ENCODE measurements around the gene FTL.
"Not testable (repeated sequence)": the region's sequence is repeated elsewhere in the genome, so short reads cannot be mapped to it uniquely, and the experiment has no call there.

FTL gene

GRCh38 chr19:48965040-48965805 is at the start of gene FTL:
TSS of gene FTL (plus strand) at chr19:48965309. CDS start at chr19:48965508, 199 bp downstream.
- H3K4me3 ChIP-seq (ENCODE audit: low read length), result peak within 1 kb of the TSS; percentile 100
- peak; percentile 95 for DNase-seq (ENCODE audit: low read depth)
- TF ChIP-seq CTCF (conservative IDR thresholded peaks at IDR 0.05; ENCODE audit: low read length), result no peak

GRCh38 chr19:48915757-48916156 is 49.4 kb upstream of the FTL start:
- TF ChIP-seq CTCF (conservative IDR thresholded peaks at IDR 0.05; ENCODE audit: low read length), result no peak

GRCh38 chr19:48918071-48918470 is 47.0 kb upstream of the FTL start:
- no peak for TF ChIP-seq CTCF (conservative IDR thresholded peaks at IDR 0.05; ENCODE audit: low read length)
- no peak for DNase-seq (ENCODE audit: low read depth)

More at GRCh38 chr19:48915757-48916156, 49.4 kb upstream of the FTL start:
- no peak for DNase-seq (ENCODE audit: low read depth)
- no peak overlapping the region for H3K4me3 ChIP-seq (ENCODE audit: low read length)

GRCh38 chr19:48918801-48919247 is 46.3 kb upstream of the FTL start:
- no peak for DNase-seq (ENCODE audit: low read depth)
- no peak for TF ChIP-seq CTCF (conservative IDR thresholded peaks at IDR 0.05; ENCODE audit: low read length)
- H3K4me3 ChIP-seq (ENCODE audit: low read length), result no peak overlapping the region

More at GRCh38 chr19:48918071-48918470, 47.0 kb upstream of the FTL start:
- no peak overlapping the region for H3K4me3 ChIP-seq (ENCODE audit: low read length)

GRCh38 chr19:48919271-48919670 is 45.8 kb upstream of the FTL start:
- not testable (repeated sequence) for H3K4me3 ChIP-seq (ENCODE audit: low read length); DNase-seq (ENCODE audit: low read depth)

- H3K4me3 ChIP-seq (ENCODE audit: low read length), result no peak overlapping the region
- no peak for DNase-seq (ENCODE audit: low read depth)
- TF ChIP-seq CTCF (conservative IDR thresholded peaks at IDR 0.05; ENCODE audit: low read length), result no peak
Measured at GRCh38 chr19:48920949-48921348, 44.2 kb upstream of the FTL start.

GRCh38 chr19:48921721-48922500 is 43.2 kb upstream of the FTL start:
- no peak for DNase-seq (ENCODE audit: low read depth)
- TF ChIP-seq CTCF (conservative IDR thresholded peaks at IDR 0.05; ENCODE audit: low read length), result no peak
- no peak overlapping the region for H3K4me3 ChIP-seq (ENCODE audit: low read length)

All from AG10803 (cell line).